Measurements from ENCODE around the gene NRXN3.

NRXN3 gene

DNA sequence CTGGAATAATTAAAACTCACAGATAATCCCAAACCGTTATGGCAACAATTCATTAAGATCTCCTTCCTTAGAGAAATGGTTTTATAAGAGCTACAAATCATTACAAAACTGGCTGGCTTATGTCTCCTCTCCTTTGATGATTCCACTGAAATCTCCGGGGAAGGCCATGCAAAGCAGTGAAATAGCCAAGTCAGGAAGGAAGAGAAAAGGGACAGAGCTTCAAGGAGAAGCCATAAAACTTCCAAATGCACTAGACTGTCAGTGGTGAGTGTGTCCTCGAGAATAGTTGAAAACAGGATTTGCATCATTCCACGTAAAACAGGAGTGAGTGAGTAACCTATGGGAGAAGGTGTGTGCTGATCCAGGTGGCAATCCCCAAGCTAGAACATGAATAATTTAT, 1711.1 kb downstream of the NRXN3 start:
- Histone ChIP-seq H3K4me3 (ENCODE audit: low read depth, low read length) (no peak overlapping the region), H3K4me1 (ENCODE audit: control insufficient read depth, insufficient read depth, low read length) (no peaks in the 10 kb centered on the region), H3K27ac (ENCODE audit: extremely low read depth, low read depth, low read length) (no peak overlapping the region), H3K9me3 (ENCODE audit: control insufficient read depth, insufficient read depth, low read depth, low read length) (no peaks in the 10 kb centered on the region), H3K36me3 (ENCODE audit: control insufficient read depth in 2 of 2, insufficient read depth in 1 of 2, low read length in 2 of 2) (no peaks in the 10 kb centered on the region)
- TF ChIP-seq, protein P1, sequence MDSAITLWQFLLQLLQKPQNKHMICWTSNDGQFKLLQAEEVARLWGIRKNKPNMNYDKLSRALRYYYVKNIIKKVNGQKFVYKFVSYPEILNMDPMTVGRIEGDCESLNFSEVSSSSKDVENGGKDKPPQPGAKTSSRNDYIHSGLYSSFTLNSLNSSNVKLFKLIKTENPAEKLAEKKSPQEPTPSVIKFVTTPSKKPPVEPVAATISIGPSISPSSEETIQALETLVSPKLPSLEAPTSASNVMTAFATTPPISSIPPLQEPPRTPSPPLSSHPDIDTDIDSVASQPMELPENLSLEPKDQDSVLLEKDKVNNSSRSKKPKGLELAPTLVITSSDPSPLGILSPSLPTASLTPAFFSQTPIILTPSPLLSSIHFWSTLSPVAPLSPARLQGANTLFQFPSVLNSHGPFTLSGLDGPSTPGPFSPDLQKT (IDR thresholded peaks at IDR 0.05; ENCODE audit: borderline replicate concordance, low read depth, low read length): no peak
- no peak for TF ChIP-seq ZNF580 (tag by site-specific recombination; IDR thresholded peaks at IDR 0.05)
- no peak for TF ChIP-seq ZSCAN30 (tag by site-specific recombination; IDR thresholded peaks at IDR 0.05)
- no peak for TF ChIP-seq ZNF324 (tag by site-specific recombination; IDR thresholded peaks at IDR 0.05)
- TF ChIP-seq, protein P2, sequence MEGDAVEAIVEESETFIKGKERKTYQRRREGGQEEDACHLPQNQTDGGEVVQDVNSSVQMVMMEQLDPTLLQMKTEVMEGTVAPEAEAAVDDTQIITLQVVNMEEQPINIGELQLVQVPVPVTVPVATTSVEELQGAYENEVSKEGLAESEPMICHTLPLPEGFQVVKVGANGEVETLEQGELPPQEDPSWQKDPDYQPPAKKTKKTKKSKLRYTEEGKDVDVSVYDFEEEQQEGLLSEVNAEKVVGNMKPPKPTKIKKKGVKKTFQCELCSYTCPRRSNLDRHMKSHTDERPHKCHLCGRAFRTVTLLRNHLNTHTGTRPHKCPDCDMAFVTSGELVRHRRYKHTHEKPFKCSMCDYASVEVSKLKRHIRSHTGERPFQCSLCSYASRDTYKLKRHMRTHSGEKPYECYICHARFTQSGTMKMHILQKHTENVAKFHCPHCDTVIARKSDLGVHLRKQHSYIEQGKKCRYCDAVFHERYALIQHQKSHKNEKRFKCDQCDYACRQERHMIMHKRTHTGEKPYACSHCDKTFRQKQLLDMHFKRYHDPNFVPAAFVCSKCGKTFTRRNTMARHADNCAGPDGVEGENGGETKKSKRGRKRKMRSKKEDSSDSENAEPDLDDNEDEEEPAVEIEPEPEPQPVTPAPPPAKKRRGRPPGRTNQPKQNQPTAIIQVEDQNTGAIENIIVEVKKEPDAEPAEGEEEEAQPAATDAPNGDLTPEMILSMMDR (tag by site-specific recombination; IDR thresholded peaks at IDR 0.05): no peak
- no peak for TF ChIP-seq ZNF843 (tag by site-specific recombination; IDR thresholded peaks at IDR 0.05)
- TF ChIP-seq ZBTB7A (tag by site-specific recombination; IDR thresholded peaks at IDR 0.05; ENCODE audit: low read depth): no peak
- no peak for TF ChIP-seq ZNF146 (tag by site-specific recombination; IDR thresholded peaks at IDR 0.05)
- TF ChIP-seq ZSCAN5A (tag by site-specific recombination; IDR thresholded peaks at IDR 0.05): no peak
- no peak for TF ChIP-seq BCL6B (tag by site-specific recombination; IDR thresholded peaks at IDR 0.05)
- TF ChIP-seq ZNF518A (tag by site-specific recombination; conservative IDR thresholded peaks at IDR 0.05; ENCODE audit: low read depth): no peak
- TF ChIP-seq ZEB2 (tag by site-specific recombination; IDR thresholded peaks at IDR 0.05): no peak
- TF ChIP-seq RBAK (tag by site-specific recombination; IDR thresholded peaks at IDR 0.05): no peak
- no peak for TF ChIP-seq ZNF121 (tag by site-specific recombination; IDR thresholded peaks at IDR 0.05)
- TF ChIP-seq ZNF707 (tag by site-specific recombination; IDR thresholded peaks at IDR 0.05): no peak
- TF ChIP-seq GFI1B (tag by site-specific recombination; IDR thresholded peaks at IDR 0.05): no peak
- TF ChIP-seq ZNF19 (tag by site-specific recombination; IDR thresholded peaks at IDR 0.05; ENCODE audit: low read depth): no peak
- TF ChIP-seq ZNF777 (tag by site-specific recombination; IDR thresholded peaks at IDR 0.05; ENCODE audit: borderline replicate concordance): no peak
- TF ChIP-seq ZNF529 (tag by site-specific recombination; IDR thresholded peaks at IDR 0.05; ENCODE audit: insufficient replicate concordance): no peak
- CTCF ChIA-PET: no interaction called here
- POLR2A ChIA-PET: no interaction called here
